ENCODE results near the gene PFDN4.

- no peak for TF ChIP-seq ELK1 (IDR thresholded peaks at IDR 0.05; ENCODE audit: low read depth, low read length)
- TF ChIP-seq POLR2A (IDR thresholded peaks at IDR 0.05; ENCODE audit: low read length) = no peak
- TF ChIP-seq MAFK (IDR thresholded peaks at IDR 0.05; ENCODE audit: partially characterized antibody) = no peak
- TF ChIP-seq, protein P1, sequence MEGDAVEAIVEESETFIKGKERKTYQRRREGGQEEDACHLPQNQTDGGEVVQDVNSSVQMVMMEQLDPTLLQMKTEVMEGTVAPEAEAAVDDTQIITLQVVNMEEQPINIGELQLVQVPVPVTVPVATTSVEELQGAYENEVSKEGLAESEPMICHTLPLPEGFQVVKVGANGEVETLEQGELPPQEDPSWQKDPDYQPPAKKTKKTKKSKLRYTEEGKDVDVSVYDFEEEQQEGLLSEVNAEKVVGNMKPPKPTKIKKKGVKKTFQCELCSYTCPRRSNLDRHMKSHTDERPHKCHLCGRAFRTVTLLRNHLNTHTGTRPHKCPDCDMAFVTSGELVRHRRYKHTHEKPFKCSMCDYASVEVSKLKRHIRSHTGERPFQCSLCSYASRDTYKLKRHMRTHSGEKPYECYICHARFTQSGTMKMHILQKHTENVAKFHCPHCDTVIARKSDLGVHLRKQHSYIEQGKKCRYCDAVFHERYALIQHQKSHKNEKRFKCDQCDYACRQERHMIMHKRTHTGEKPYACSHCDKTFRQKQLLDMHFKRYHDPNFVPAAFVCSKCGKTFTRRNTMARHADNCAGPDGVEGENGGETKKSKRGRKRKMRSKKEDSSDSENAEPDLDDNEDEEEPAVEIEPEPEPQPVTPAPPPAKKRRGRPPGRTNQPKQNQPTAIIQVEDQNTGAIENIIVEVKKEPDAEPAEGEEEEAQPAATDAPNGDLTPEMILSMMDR (IDR thresholded peaks at IDR 0.05) = no peak
- TF ChIP-seq ESRRA (IDR thresholded peaks at IDR 0.05; ENCODE audit: borderline replicate concordance, low read length) = peak; percentile 69
- no peak for TF ChIP-seq EP300 (IDR thresholded peaks at IDR 0.05)
Measured at GRCh38 chr20:54194724-54195438, 13.0 kb upstream of the PFDN4 start.

Measured in A549 (cell line).